HCT116 (cell line): ENCODE data around the gene ST6GALNAC5. TPM values are rescaled to one million over a fixed set of nuclear protein-coding genes. Genes with fewer than 3 reads are reported as not detected.

Experiments used
- ATAC-seq: fragments of 200-7000 bp; cut with Tn5 transposase; 2 replicates; pipeline ENCODE4 v1.9.1; 2020; ENCODE audit warnings: mild to moderate bottlenecking, moderate library complexity
- BruUV-seq: library from RNA; stranded (reverse); fragments of 400-500 nt; replicated peaks from 2 replicates; lab custom pipeline; 2021; lab: Mats Ljungman, UMichigan
- CTCF ChIA-PET: fragments of 300-600 bp; sonication (Branson Sonifier 250); formaldehyde crosslinking; loops from one replicate; lab custom pipeline; 2021; ENCODE audit warnings: antibody characterized with exemption; lab: Charles Lee
- POLR2A ChIA-PET: fragments of 300-600, 350-600 bp; sonication (Branson Sonifier 250); formaldehyde crosslinking; loops from one replicate; lab custom pipeline; 2021; ENCODE audit warnings: antibody characterized with exemption; lab: Charles Lee
- RAD21 ChIA-PET, 2 experiments: fragments of 300-600 bp; sonication (Branson Sonifier 250); formaldehyde crosslinking; loops; one replicate each; lab custom pipeline; 2023; ENCODE audit warnings: low total read pairs in 2 of 2; ENCODE audit not compliant: uncharacterized antibody in 2 of 2, unreplicated experiment in 2 of 2, low non-redundant PET in 1 of 2; lab: Charles Lee
- DNase-seq: peaks from one replicate; pipeline ENCODE4 v3.0.0-alpha.2; 2010; ENCODE audit warnings: low read depth, low spot score
- H2AFZ ChIP-seq: fragments of 200-600 bp; shearing (Covaris generic), sonication (generic); 2 replicates; pipeline ENCODE4 v1.6.1; 2017; ENCODE audit warnings: low read depth, mixed run types, mixed read lengths, antibody characterized with exemption, low read length; ENCODE audit not compliant: poor library complexity, severe bottlenecking
- H3K27ac ChIP-seq: 2 replicates; pipeline ENCODE4 v1.5.1; 2012; ENCODE audit warnings: low read depth, low read length
- H3K27me3 ChIP-seq: fragments of 200-600 bp; sonication (generic); 2 replicates; pipeline ENCODE4 v1.6.1; 2016; ENCODE audit warnings: mixed run types, low read length, mixed read lengths; ENCODE audit not compliant: insufficient read depth
- H3K36me3 ChIP-seq, 2 experiments: fragments of 200-500 bp in 1 of 2; fragments of 200-600 bp in 1 of 2; sonication (Bioruptor generic) in 1 of 2; sonication (generic) in 1 of 2; 2 replicates each; pipeline versions ENCODE4 v1.5.1 to v1.6.1; 2014 to 2016; ENCODE audit warnings: low read length in 2 of 2, inconsistent platforms in 1 of 2, mixed read lengths in 1 of 2, mixed run types in 1 of 2; ENCODE audit not compliant: insufficient read depth in 2 of 2, control insufficient read depth in 1 of 2
- H3K4me1 ChIP-seq, 2 experiments: fragments of 200-600 bp in 1 of 2; sonication (generic) in 1 of 2; 2 replicates each; pipeline versions ENCODE4 v1.5.1 to v1.6.1; 2012 to 2017; ENCODE audit warnings: low read length in 2 of 2, inconsistent platforms in 1 of 2, mild to moderate bottlenecking in 1 of 2, mixed read lengths in 1 of 2, mixed run types in 1 of 2, moderate library complexity in 1 of 2; ENCODE audit not compliant: insufficient read depth in 2 of 2, control insufficient read depth in 1 of 2
- H3K4me2 ChIP-seq: fragments of 200-600 bp; sonication (generic); 2 replicates; pipeline ENCODE4 v1.6.1; 2017; ENCODE audit warnings: mixed run types, low read length, mixed read lengths
- H3K4me3 ChIP-seq, 2 experiments: fragments of 200-600 bp in 1 of 2; sonication (generic) in 1 of 2; replicated peaks in 1 of 2; 2 replicates each; pipeline ENCODE4 v1.5.1; 2011 to 2016; ENCODE audit warnings: low read length in 2 of 2, control low read depth in 1 of 2, low read depth in 1 of 2, mild to moderate bottlenecking in 1 of 2, mixed read lengths in 1 of 2, mixed run types in 1 of 2
- H3K79me2 ChIP-seq: fragments of 200-600 bp; sonication (generic); 2 replicates; pipeline ENCODE4 v1.6.1; 2017; ENCODE audit warnings: mild to moderate bottlenecking, mixed run types, low read length, moderate library complexity, mixed read lengths; ENCODE audit not compliant: insufficient read depth
- H3K9ac ChIP-seq: fragments of 200-600 bp; sonication (generic); 2 replicates; pipeline ENCODE4 v1.6.1; 2016; ENCODE audit warnings: low read length, mixed read lengths
- H3K9me2 ChIP-seq: fragments of 200-600 bp; sonication (generic), shearing (Covaris generic); 2 replicates; pipeline ENCODE4 v1.6.1; 2017; ENCODE audit warnings: mixed run types, mild to moderate bottlenecking, moderate library complexity; ENCODE audit not compliant: insufficient read depth
- H3K9me3 ChIP-seq, 2 experiments: fragments of 200-500 bp in 1 of 2; fragments of 200-600 bp in 1 of 2; sonication (Bioruptor generic) in 1 of 2; sonication (generic) in 1 of 2; 2 replicates each; pipeline ENCODE4 v1.6.1; 2014 to 2017; ENCODE audit warnings: low read length in 2 of 2, mixed read lengths in 2 of 2, inconsistent platforms in 1 of 2, low read depth in 1 of 2, mild to moderate bottlenecking in 1 of 2, mixed run types in 1 of 2, moderate library complexity in 1 of 2; ENCODE audit not compliant: control insufficient read depth in 1 of 2, insufficient read depth in 1 of 2
- H4K20me1 ChIP-seq: fragments of 200-600 bp; sonication (generic), shearing (Covaris generic); 2 replicates; pipeline ENCODE4 v1.6.1; 2017; ENCODE audit warnings: mixed run types, mild to moderate bottlenecking, moderate library complexity; ENCODE audit not compliant: insufficient read depth
- ATF3 ChIP-seq: IDR thresholded peaks from 2 replicates; pipeline ENCODE4 v1.6.1; 2012
- CBX3 ChIP-seq: IDR thresholded peaks from 2 replicates; pipeline ENCODE4 v1.6.1; 2012; ENCODE audit warnings: low read depth
- CEBPB ChIP-seq: IDR thresholded peaks from 2 replicates; pipeline ENCODE4 v1.6.1; 2012; ENCODE audit warnings: low read depth
- EGR1 ChIP-seq: IDR thresholded peaks from 2 replicates; pipeline ENCODE4 v1.6.1; 2012; ENCODE audit warnings: low read depth
- EZH2 ChIP-seq: fragments of 200-600 bp; sonication (generic); IDR thresholded peaks from 2 replicates; pipeline ENCODE4 v1.6.1; 2017; ENCODE audit warnings: antibody characterized with exemption, mixed run types
- EZH2phosphoT487 ChIP-seq: fragments of 200-600 bp; IDR thresholded peaks from 2 replicates; pipeline ENCODE4 v1.6.1; 2018; ENCODE audit warnings: antibody characterized with exemption, borderline replicate concordance
- JUND ChIP-seq: IDR thresholded peaks from 2 replicates; pipeline ENCODE4 v1.6.1; 2012
- POLR2A ChIP-seq: IDR thresholded peaks from 2 replicates; pipeline ENCODE4 v1.7.0; 2011; ENCODE audit warnings: borderline replicate concordance; ENCODE audit not compliant: insufficient read depth, insufficient read length; ENCODE audit errors: extremely low read depth
- RAD21 ChIP-seq: IDR thresholded peaks from 2 replicates; pipeline ENCODE4 v1.6.1; 2012; ENCODE audit warnings: low read depth, mild to moderate bottlenecking
- SIN3A ChIP-seq: IDR thresholded peaks from 2 replicates; pipeline ENCODE4 v1.6.1; 2012; ENCODE audit warnings: low read depth
- SP1 ChIP-seq: IDR thresholded peaks from 2 replicates; pipeline ENCODE4 v1.6.1; 2012; ENCODE audit warnings: low read depth
- YY1 ChIP-seq: IDR thresholded peaks from 2 replicates; pipeline ENCODE4 v1.6.1; 2011; ENCODE audit warnings: low read length, low read depth, moderate library complexity, mild to moderate bottlenecking; ENCODE audit not compliant: insufficient replicate concordance; ENCODE audit errors: extremely low read depth
- ZNF274 ChIP-seq: fragments of 200-500 bp; sonication (Bioruptor generic); IDR thresholded peaks from 2 replicates; pipeline ENCODE4 v1.6.1; 2014; ENCODE audit warnings: mild to moderate bottlenecking, low read depth, low read length, inconsistent platforms
- intact Hi-C: fragments of 100-400 bp; cut with micrococcal nuclease; formaldehyde crosslinking; loops from 2 replicates; pipeline ENCODE4 v1.10.0; 2022
- total RNA-seq: library from RNA; stranded (reverse); gene quantifications from one replicate; pipeline ENCODE4 v1.2.1, GENCODE V29; 2021; ENCODE audit not compliant: unreplicated experiment
- TF ChIP-seq, protein P1 (sequence below): IDR thresholded peaks from 2 replicates; pipeline ENCODE4 v1.6.1; 2012
- TF ChIP-seq, protein P2 (sequence below), 3 experiments: fragments of 200-600 bp in 1 of 3; sonication (generic) in 1 of 3; IDR thresholded peaks in 2 of 3; conservative IDR thresholded peaks in 1 of 3; 2 replicates each; pipeline ENCODE4 v1.5.1; 2012 to 2017; ENCODE audit warnings: low read depth in 2 of 3, low read length in 2 of 3, antibody characterized with exemption in 1 of 3, borderline replicate concordance in 1 of 3, control low read depth in 1 of 3, mild to moderate bottlenecking in 1 of 3, mixed read lengths in 1 of 3, mixed run types in 1 of 3, moderate library complexity in 1 of 3; ENCODE audit not compliant: insufficient read depth in 1 of 3
- TF ChIP-seq, protein P3 (sequence below): IDR thresholded peaks from 2 replicates; pipeline ENCODE4 v1.6.1; 2012; ENCODE audit warnings: low read depth

Gene ST6GALNAC5
- total RNA-seq, 1 experiment from 2014 or later, result 1.2 TPM

DNA sequence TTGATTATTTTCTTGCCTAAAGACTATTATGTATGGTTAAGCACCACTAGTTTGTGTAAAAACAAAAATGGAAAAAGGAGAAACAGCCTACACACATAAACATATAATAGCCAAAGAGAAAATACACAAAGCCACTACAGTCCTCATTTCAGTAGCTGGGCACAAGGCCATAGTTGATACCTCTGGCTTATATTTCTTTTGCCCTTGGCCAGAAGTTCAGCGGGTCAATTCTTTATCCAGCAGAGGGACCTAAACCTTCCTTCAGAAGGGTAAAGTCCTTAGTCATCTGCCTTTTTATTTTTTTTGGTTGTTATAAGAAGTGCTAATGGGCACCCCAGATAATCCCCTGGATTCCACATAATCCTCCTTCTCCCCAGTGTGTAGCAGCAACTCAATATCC, 217.8 kb downstream of the ST6GALNAC5 start:
- ChIA-PET POLR2A (no interaction called here), CTCF (no interaction called here), RAD21 (interaction anchor here in 1 of 2 experiments (0.5 kb wide), 1 partner anchor 191 kb away, joined by 3 read pairs; no protein-coding TSS in a partner anchor)
- Histone ChIP-seq H4K20me1 (no peaks in the 10 kb centered on the region), H2AFZ (no peak overlapping the region), H3K9me3 (no peaks in the 10 kb centered on the region), H3K79me2 (no peaks in the 10 kb centered on the region), H3K4me1 (no peaks in the 10 kb centered on the region), H3K9me2 (no peaks in the 10 kb centered on the region), H3K4me3 (no peak overlapping the region), H3K36me3 (no peaks in the 10 kb centered on the region), H3K4me2 (no peak overlapping the region), H3K9ac (no peak overlapping the region), H3K27ac (no peak overlapping the region), H3K27me3 (no peaks in the 10 kb centered on the region)
- TF ChIP-seq EZH2phosphoT487 (no peak), SP1 (no peak), EGR1 (no peak), POLR2A (no peak), CBX3 (no peak), JUND (no peak), EZH2 (no peak), ZNF274 (no peak), SIN3A (no peak), ATF3 (no peak), YY1 (no peak), CEBPB (no peak), RAD21 (no peak)
- TF ChIP-seq, protein P1, sequence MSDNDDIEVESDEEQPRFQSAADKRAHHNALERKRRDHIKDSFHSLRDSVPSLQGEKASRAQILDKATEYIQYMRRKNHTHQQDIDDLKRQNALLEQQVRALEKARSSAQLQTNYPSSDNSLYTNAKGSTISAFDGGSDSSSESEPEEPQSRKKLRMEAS, result no peak
- TF ChIP-seq, protein P2, sequence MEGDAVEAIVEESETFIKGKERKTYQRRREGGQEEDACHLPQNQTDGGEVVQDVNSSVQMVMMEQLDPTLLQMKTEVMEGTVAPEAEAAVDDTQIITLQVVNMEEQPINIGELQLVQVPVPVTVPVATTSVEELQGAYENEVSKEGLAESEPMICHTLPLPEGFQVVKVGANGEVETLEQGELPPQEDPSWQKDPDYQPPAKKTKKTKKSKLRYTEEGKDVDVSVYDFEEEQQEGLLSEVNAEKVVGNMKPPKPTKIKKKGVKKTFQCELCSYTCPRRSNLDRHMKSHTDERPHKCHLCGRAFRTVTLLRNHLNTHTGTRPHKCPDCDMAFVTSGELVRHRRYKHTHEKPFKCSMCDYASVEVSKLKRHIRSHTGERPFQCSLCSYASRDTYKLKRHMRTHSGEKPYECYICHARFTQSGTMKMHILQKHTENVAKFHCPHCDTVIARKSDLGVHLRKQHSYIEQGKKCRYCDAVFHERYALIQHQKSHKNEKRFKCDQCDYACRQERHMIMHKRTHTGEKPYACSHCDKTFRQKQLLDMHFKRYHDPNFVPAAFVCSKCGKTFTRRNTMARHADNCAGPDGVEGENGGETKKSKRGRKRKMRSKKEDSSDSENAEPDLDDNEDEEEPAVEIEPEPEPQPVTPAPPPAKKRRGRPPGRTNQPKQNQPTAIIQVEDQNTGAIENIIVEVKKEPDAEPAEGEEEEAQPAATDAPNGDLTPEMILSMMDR (IDR thresholded peaks at IDR 0.05 in 2 of 3, conservative IDR thresholded peaks at IDR 0.05 in 1 of 3; ENCODE audit: borderline replicate concordance in 1 of 3, insufficient read depth in 1 of 3, low read depth in 2 of 3, low read length in 2 of 3), result no peak
- TF ChIP-seq, protein P3, sequence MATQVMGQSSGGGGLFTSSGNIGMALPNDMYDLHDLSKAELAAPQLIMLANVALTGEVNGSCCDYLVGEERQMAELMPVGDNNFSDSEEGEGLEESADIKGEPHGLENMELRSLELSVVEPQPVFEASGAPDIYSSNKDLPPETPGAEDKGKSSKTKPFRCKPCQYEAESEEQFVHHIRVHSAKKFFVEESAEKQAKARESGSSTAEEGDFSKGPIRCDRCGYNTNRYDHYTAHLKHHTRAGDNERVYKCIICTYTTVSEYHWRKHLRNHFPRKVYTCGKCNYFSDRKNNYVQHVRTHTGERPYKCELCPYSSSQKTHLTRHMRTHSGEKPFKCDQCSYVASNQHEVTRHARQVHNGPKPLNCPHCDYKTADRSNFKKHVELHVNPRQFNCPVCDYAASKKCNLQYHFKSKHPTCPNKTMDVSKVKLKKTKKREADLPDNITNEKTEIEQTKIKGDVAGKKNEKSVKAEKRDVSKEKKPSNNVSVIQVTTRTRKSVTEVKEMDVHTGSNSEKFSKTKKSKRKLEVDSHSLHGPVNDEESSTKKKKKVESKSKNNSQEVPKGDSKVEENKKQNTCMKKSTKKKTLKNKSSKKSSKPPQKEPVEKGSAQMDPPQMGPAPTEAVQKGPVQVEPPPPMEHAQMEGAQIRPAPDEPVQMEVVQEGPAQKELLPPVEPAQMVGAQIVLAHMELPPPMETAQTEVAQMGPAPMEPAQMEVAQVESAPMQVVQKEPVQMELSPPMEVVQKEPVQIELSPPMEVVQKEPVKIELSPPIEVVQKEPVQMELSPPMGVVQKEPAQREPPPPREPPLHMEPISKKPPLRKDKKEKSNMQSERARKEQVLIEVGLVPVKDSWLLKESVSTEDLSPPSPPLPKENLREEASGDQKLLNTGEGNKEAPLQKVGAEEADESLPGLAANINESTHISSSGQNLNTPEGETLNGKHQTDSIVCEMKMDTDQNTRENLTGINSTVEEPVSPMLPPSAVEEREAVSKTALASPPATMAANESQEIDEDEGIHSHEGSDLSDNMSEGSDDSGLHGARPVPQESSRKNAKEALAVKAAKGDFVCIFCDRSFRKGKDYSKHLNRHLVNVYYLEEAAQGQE, result no peak
- DNase-seq, result no peak
- no TSS peak for BruUV-seq
- intact Hi-C loops, result no loop called here
- ATAC-seq, result no peak
